B cell (primary cell): Measurements from ENCODE around the gene RBM6. TPM values are rescaled to one million over a fixed set of nuclear protein-coding genes. Genes with fewer than 3 reads are reported as not detected.

ENCODE experiments used
- ATAC-seq: fragments of 200-7000 bp; cut with Tn5 transposase; one replicate; pipeline ENCODE4 v1.10.0; 2021; ENCODE audit warnings: low read depth, mild to moderate bottlenecking, moderate number of reproducible peaks, moderate library complexity
- CTCF ChIA-PET: fragments of 350-600 bp; sonication (Branson Sonifier 250); formaldehyde crosslinking; loops from one replicate; lab custom pipeline; 2021; ENCODE audit warnings: antibody characterized with exemption, inconsistent platforms; lab: Charles Lee
- POLR2A ChIA-PET: fragments of 350-600 bp; sonication (Branson Sonifier 250); formaldehyde crosslinking; loops from one replicate; lab custom pipeline; 2021; ENCODE audit warnings: antibody characterized with exemption; lab: Charles Lee
- DNase-seq: peaks from one replicate; pipeline ENCODE4 v3.0.0; 2013
- H2AFZ ChIP-seq: 2 replicates; pipeline ENCODE4 v1.6.1; 2012; ENCODE audit warnings: mild to moderate bottlenecking, low read depth, low read length; ENCODE audit not compliant: insufficient read depth, poor library complexity, severe bottlenecking
- H3K27ac ChIP-seq, 2 donors: 1 replicate in 1 of 2; 2 replicates in 1 of 2; pipeline ENCODE4 v1.5.1; 2012 to 2013; ENCODE audit warnings: low read length in 2 of 2, mild to moderate bottlenecking in 2 of 2, moderate library complexity in 1 of 2
- H3K27me3 ChIP-seq, 4 experiments: fragments of 200-600 bp in 1 of 4; sonication (generic) in 1 of 4; replicated peaks in 1 of 4; 1 replicate in 2 of 4; 2 replicates in 2 of 4; pipeline versions ENCODE4 v1.6.1 to v1.7.0; 2013 to 2016; ENCODE audit warnings: low read length in 3 of 4, mild to moderate bottlenecking in 2 of 4, mixed read lengths in 1 of 4, moderate library complexity in 1 of 4; ENCODE audit not compliant: insufficient read depth in 4 of 4, control insufficient read depth in 3 of 4; ENCODE audit errors: control extremely low read depth in 1 of 4
- H3K36me3 ChIP-seq, 2 experiments: replicated peaks in 1 of 2; 1 replicate in 1 of 2; 2 replicates in 1 of 2; pipeline versions ENCODE4 v1.6.1 to v1.7.1; 2013; ENCODE audit warnings: low read length in 1 of 2; ENCODE audit not compliant: insufficient read depth in 2 of 2, control insufficient read depth in 1 of 2; ENCODE audit errors: control extremely low read depth in 1 of 2, extremely low read depth in 1 of 2
- H3K4me1 ChIP-seq, 2 donors: fragments of 200-600 bp in 1 of 2; sonication (generic) in 1 of 2; 1 replicate in 1 of 2; 2 replicates in 1 of 2; pipeline versions ENCODE4 v1.5.1 to v1.6.1; 2013 to 2017; ENCODE audit warnings: low read length in 2 of 2; ENCODE audit not compliant: control insufficient read depth in 2 of 2, insufficient read depth in 2 of 2
- H3K4me2 ChIP-seq: replicated peaks from 2 replicates; pipeline ENCODE3; 2012; ENCODE audit warnings: mild to moderate bottlenecking, low read depth, low read length; ENCODE audit not compliant: poor library complexity, severe bottlenecking
- H3K4me3 ChIP-seq, 5 experiments: fragments of 200-600 bp in 1 of 5; sonication (generic) in 1 of 5; 1 replicate in 3 of 5; 2 replicates in 2 of 5; pipeline versions ENCODE4 v1.5.1 to v1.7.0; 2011 to 2016; ENCODE audit warnings: low read length in 4 of 5, mild to moderate bottlenecking in 4 of 5, low read depth in 2 of 5, control low read depth in 1 of 5, moderate library complexity in 1 of 5; ENCODE audit not compliant: insufficient read depth in 1 of 5; ENCODE audit errors: control extremely low read depth in 1 of 5, extremely low read depth in 1 of 5
- H3K79me2 ChIP-seq: fragments of 200-600 bp; sonication (generic); one replicate; pipeline ENCODE4 v1.6.0; 2016; ENCODE audit warnings: low read length; ENCODE audit not compliant: control insufficient read depth, insufficient read depth
- H3K9ac ChIP-seq: fragments of 200-600 bp; sonication (generic); 2 replicates; pipeline ENCODE4 v1.6.1; 2017; ENCODE audit warnings: mild to moderate bottlenecking, low read length, moderate library complexity
- H3K9me3 ChIP-seq, 3 donors: one replicate each; pipeline versions ENCODE4 v1.6.1 to v1.7.1; 2013; ENCODE audit warnings: low read length in 2 of 3; ENCODE audit not compliant: control insufficient read depth in 2 of 3, insufficient read depth in 1 of 3; ENCODE audit errors: control extremely low read depth in 1 of 3
- H4K20me1 ChIP-seq: 2 replicates; pipeline ENCODE4 v1.6.0; 2012; ENCODE audit warnings: mild to moderate bottlenecking, low read length; ENCODE audit not compliant: insufficient read depth, control insufficient read depth, poor library complexity, severe bottlenecking
- H3K27ac Mint-ChIP-seq: one replicate; pipeline ENCODE4 v1.8.0; 2021; ENCODE audit warnings: mixed read lengths
- H3K27me3 Mint-ChIP-seq: one replicate; pipeline ENCODE4 v1.8.0; 2021; ENCODE audit warnings: mixed read lengths
- H3K4me1 Mint-ChIP-seq: one replicate; pipeline ENCODE4 v1.8.0; 2021; ENCODE audit warnings: mixed read lengths
- H3K4me3 Mint-ChIP-seq: one replicate; pipeline ENCODE4 v1.8.0; 2021; ENCODE audit warnings: mixed read lengths
- H3K9me3 Mint-ChIP-seq: one replicate; pipeline ENCODE4 v1.8.0; 2022; ENCODE audit warnings: mixed read lengths; ENCODE audit not compliant: insufficient read depth
- CTCF ChIP-seq: fragments of 200-600 bp; IDR thresholded peaks from one replicate; pipeline ENCODE4 v1.8.0; 2022; ENCODE audit warnings: antibody characterized with exemption, mild to moderate bottlenecking
- EZH2 ChIP-seq: IDR thresholded peaks from 2 replicates; pipeline ENCODE4 v1.6.1; 2012; ENCODE audit warnings: borderline replicate concordance, low read depth, mild to moderate bottlenecking, moderate library complexity, low read length; ENCODE audit not compliant: insufficient read depth, poor library complexity, severe bottlenecking
- WGBS: methylation state at CpG from one replicate; pipeline ENCODE4 v1.1.5; 2013; ENCODE audit warnings: missing lambda C conversion rate; ENCODE audit not compliant: insufficient coverage; 5-methylcytosine and 5-hydroxymethylcytosine counted together
- intact Hi-C: fragments of 100-400 bp; cut with micrococcal nuclease; formaldehyde crosslinking; loops from one replicate; pipeline ENCODE4 v1.10.0; 2022
- polyA plus RNA-seq: library from polyadenylated mRNA; depleted of rRNA; stranded (reverse); fragments of >200 nt; gene quantifications from 2 replicates; pipeline ENCODE4 v1.2.3, GENCODE V29; 2012
- total RNA-seq, 2 donors: library from RNA; stranded (reverse); fragments of 120-200 nt in 1 of 2; gene quantifications; 1 replicate in 1 of 2; 2 replicates in 1 of 2; pipeline versions ENCODE4 v1.2.3 to v1.2.4, GENCODE V29; 2013 to 2022

The RBM6 gene
- total and polyA plus RNA-seq, 2 donors (not counting 1 experiment from before 2014, with no cell fraction given): 223 to 285 TPM

- Histone ChIP-seq H3K4me1 (no peaks in the 10 kb centered on the region), H4K20me1 (peaks cover 28% of the 10 kb centered on the region), H3K9ac (no peak overlapping the region), H3K4me3 (no peak overlapping the region), H3K79me2 (peaks cover 36% of the 10 kb centered on the region), H3K27me3 (no peaks in the 10 kb centered on the region), H3K4me2 (no peak overlapping the region), H2AFZ (no peak overlapping the region), H3K36me3 (peaks cover 24 to 34% of the 10 kb centered on the region in 2 experiments), H3K9me3 (no peaks in the 10 kb centered on the region), H3K27ac (no peak overlapping the region)
- ATAC-seq (no peak), DNase-seq (no peak)
- ChIA-PET CTCF (no interaction called here), POLR2A (no interaction called here)
- H3K27ac Mint-ChIP-seq: no peak overlapping the region
- no CpG with 5 or more reads among the region's 1 CpG for WGBS
- peaks cover 2% of the 10 kb centered on the region for H3K4me1 Mint-ChIP-seq
- no peak for TF ChIP-seq EZH2
- no peak for TF ChIP-seq CTCF
- intact Hi-C loops: no loop called here
- no peaks in the 10 kb centered on the region for H3K27me3 Mint-ChIP-seq
- H3K4me3 Mint-ChIP-seq: no peak overlapping the region
- H3K9me3 Mint-ChIP-seq: no peaks in the 10 kb centered on the region
These were observed 54.5 kb downstream of the RBM6 start for GRCh38 chr3:49994476-49994875.

- TF ChIP-seq EZH2 (no peak), CTCF (no peak)
- ChIA-PET POLR2A (interaction anchor here (0.7 kb wide), 1 partner anchor 205 kb away, joined by 3 read pairs; no protein-coding TSS in a partner anchor), CTCF (no interaction called here)
- Histone ChIP-seq H3K27me3 (no peaks in the 10 kb centered on the region), H4K20me1 (peaks cover 22% of the 10 kb centered on the region), H3K4me2 (no peak overlapping the region), H3K79me2 (peaks cover 27% of the 10 kb centered on the region), H3K4me1 (no peaks in the 10 kb centered on the region), H3K36me3 (peaks cover 23 to 37% of the 10 kb centered on the region in 2 experiments), H3K9ac (no peak overlapping the region), H3K9me3 (no peaks in the 10 kb centered on the region), H3K27ac (no peak overlapping the region), H2AFZ (no peak overlapping the region), H3K4me3 (no peak overlapping the region)
- Mint-ChIP-seq H3K9me3 (no peaks in the 10 kb centered on the region), H3K27ac (no peak overlapping the region), H3K4me1 (peaks cover 2% of the 10 kb centered on the region), H3K4me3 (no peak overlapping the region), H3K27me3 (no peaks in the 10 kb centered on the region)
- WGBS: 89% methylated on average over 1 of the region's 2 CpGs
- ATAC-seq: no peak
- no peak for DNase-seq
- intact Hi-C loops: no loop called here
These were observed 56.1 kb downstream of the RBM6 start for GRCh38 chr3:49996016-49996415.
